HG03039 (cell line): ENCODE measurements around the gene PTPN14.
"Not testable (repeated sequence)": the region's sequence is repeated elsewhere in the genome, so short reads cannot be mapped to it uniquely, and the experiment has no call there.

Experiments used
- ATAC-seq: cut with Tn5 transposase; IDR thresholded peaks from one replicate; pipeline ENCODE4 v1.9.1; 2021; ENCODE audit warnings: mild to moderate bottlenecking, moderate library complexity; ENCODE audit not compliant: unreplicated experiment

The PTPN14 gene

DNA sequence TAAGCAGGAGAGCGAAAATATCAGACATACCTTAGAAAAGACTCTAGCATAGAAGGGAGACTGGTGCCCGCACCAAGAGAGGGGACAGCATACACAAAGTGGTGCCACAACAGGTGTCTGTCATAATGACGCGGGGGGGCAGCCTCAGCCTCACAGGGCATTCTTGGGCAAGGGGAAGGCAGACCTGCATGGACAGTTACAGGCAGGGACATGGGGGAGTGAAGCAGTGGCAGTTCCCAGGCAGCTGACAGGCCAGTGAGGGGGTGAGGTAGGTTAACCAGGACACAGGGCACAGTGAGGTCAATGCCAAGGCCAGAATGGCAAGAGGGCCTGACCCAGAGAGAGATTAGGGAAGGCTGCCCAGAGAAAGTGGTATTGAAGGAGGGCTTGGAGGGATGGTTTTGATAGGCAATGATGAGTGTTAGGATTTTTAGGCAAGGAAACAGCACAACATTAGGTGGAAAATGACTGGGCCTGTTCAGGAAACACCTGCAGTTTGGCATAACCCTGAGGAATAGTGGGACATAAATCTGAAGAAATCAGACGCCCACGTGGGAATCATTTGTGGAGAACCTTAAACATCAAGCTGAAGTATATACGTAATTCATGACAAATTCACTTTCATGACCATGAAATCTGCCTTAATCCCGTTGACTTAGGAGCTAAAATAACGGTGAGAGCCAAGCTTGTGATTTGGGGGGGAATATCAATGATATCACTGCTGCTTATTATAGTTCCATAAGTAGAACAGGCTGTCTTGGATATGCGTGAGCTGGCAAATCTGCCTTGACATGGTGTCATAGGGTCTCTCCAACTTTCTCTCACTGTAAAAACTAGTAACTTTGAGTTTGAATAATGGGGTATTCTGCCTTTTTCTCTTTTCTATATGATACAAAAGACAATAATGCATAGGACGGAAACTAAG, 8.9 kb downstream of the PTPN14 start:
- no peak for ATAC-seq

DNA sequence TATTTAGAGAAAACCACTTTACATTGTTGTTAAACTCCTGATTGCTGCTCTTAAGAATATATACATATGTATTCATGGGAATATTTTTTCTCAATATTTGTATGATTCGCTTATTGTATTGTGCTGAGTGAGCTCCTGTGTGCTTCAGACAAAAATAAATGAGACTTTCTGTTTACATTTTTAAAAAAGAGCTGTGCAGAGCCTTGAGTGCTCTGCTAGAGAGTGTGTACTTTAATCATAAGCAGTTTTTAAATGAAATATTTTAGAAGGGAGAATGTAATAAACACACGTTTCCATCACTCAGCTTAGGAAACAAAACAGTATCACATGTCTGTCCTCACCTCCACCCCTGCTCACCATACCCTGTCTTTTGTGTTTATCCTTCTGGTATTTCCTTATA, 9.7 kb downstream of the PTPN14 start:
- ATAC-seq, result no peak

DNA sequence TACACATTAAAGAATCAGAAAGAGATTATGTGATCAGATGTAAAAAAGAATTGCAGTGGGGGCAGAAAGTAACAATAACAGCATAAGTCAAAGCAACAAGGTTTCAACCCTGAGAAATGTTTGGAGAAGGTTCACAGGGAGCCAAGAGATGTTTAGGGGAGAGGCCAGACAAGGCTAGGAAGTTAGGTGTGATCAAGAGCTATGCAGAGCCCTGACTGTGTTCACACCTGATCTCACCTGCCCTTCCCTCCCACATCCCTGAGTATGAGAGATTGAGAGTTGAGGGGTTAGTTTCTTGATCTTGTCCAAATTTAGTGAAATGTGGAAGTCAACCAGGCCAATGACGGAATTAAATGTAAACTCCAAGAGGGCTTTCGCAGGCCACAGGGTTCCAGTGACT, 10.2 kb downstream of the PTPN14 start:
- ATAC-seq, result no peak

DNA sequence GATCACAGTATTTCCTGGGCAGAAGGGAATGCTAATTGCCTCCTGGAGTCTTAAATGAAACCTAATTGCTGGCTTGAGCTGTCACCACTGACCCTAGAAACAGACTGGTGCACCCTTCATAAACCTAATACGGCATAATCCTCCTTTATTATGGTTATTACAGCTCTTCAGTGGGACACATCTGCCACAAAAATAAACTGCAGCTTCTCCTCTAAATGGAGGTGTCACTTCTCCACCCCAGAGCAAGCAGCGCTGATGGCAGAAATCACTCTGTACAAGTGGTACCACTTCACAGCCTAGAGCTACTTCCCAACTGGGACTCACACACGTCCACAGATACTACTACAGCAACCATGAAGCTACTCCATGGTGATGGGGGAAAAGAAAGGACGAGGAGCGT, 11.1 kb downstream of the PTPN14 start:
- ATAC-seq, result no peak

DNA sequence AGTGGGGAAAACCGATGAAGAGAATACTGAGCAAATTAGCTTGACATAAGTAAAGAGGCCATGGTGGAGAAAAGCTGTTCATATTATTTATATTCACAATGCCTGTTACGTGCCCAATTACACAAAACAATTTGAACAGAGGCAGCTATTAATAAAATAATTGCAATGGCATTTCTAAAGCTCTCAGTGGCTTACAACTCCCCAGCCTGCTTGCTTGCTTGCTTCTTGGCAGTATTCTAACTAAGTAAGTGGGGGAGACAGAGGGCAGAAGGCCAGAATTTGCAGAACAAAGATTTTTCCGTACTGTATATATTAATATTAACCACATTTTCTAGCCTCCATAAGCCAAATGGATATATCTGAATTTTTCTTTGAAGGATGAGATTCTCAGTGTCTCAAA, 12.9 kb downstream of the PTPN14 start:
- no peak for ATAC-seq

DNA sequence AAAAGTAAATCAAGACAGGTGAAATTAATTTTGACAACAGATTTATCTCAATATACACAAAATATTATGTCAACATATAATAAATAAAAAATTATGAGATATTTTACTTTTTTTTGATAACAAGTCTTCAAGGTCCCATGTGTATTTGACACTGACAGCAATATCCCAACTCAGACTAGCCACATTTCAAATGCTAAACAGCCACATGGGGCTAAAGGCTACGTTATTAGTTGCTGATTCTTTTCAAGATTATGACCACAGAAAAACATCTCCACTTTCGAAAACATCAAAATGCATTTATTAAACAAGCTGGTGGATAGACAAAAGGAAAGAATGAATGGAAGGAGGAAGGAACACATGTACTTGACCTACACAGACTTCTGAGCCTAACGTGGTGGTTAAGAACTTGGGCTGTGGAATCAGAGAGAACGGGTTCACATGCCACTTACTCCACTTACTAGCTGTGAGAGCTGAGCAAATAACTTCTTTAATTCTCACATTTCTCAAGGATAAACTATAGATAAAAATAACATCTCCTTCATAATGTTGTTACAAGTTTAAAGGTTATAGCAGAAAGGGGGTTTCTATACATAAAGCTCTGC, 13.4 kb downstream of the PTPN14 start:
- no peak for ATAC-seq

DNA sequence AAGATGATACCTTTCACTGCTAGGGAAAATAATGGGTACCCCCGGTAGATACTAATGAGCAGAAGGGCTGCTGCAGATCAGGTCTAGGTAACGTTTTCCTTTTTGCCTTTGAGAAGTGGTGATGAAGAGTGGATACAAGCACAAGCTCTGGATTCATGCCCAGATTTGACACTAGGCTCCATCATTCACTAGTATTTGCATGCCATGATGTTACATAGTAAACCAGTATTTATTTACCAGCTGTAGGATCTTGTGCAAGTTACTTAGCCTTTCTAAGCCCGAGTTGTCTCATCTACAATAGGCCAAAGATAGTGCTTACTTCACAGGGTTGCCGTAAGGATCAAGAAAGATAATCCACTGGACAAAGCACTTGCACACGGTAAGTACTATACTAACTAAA, 14.2 kb downstream of the PTPN14 start:
- ATAC-seq, result no peak

DNA sequence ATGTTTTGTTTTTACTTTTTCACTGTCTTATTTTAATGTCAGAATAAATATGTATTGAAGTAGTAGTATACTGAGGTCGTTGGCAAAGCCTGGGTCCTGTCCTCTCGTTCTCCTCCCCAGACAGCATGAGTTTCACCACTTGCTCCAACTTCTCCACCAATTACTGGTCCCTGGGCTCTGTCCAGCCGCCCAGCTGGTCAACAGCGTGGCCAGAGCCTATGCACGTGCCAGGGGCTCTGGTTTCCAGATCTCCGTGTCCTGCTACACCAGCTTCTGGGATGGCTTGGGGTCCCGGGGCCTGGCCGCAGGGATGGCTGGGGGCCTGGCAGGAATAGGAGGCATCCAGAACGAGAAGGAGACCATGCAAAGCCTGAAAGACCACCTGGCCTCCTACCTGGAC, 19.3 kb downstream of the PTPN14 start:
- no peak for ATAC-seq

DNA sequence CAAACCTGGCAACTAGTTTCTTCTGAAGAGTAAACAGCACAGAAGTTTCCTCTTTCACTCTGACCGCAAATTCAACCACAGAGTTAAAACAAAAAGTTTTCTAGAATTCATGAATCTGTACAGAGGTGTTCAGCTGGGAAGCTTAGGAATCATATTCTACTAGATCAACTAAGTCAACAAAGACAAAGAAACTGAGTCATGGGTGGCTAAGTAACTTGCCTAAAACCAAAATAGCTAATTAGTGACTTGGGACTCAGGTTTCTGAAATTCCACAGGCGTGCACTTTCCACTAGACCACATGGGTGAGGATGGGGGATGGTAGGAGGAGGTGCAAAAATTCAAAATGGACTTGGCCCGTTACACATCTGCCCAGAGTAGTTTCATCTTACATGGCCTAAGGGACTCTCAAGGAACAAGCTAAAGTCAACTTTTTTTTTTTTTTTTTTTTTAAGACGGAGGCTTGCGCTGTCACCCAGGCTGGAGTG, 25.8 kb downstream of the PTPN14 start:
- no peak for ATAC-seq

DNA sequence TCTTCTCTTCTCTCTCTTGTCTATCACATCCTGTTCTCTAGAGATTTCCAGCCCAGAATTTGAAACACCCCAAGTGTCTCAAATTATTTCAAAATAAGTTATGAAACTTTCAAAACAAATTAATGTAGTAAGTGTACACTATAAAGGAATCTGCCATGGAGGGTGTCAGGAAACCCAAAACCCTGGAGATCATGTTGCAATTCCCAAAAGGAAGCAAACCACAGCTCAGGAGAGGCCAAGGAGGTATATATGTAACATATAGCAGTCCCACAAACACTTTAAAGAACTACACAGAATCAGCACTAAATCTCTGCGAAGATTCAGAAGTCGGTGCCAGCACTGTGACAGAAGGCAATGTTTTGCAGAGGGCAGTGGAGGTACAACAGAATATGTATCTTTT, 26.6 kb downstream of the PTPN14 start:
- ATAC-seq, result no peak

DNA sequence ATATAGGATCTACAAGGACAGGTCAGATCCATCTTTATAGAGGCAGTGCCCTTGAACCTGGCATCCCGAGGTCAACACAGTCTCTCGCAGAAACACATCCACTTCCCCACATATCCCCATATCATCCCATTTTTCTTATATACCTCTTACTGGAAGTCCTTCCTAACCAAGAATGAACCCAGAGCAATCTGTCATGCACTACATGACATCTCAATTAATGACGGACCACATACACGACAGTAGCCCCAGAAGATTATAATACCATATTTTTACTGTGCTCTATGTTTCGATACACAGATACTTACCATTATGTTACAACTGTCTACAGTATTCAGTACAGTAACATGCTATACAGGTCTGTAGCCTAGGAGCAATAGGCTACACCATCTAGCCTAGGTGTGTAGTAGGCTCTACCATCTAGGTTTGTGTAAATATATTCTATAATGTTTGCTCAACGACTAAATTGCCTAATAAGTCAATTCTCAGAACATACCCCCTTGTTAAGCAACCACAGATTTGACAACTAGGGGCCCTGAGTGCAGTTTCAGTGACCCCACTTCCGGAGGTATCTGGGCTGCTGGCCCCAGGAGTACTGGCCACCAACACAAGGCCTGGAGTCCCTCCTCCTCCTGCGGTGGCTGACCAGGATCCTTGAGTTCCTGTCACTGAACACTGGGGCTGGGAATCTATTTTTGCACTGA, 28.1 kb downstream of the PTPN14 start:
- no peak for ATAC-seq

DNA sequence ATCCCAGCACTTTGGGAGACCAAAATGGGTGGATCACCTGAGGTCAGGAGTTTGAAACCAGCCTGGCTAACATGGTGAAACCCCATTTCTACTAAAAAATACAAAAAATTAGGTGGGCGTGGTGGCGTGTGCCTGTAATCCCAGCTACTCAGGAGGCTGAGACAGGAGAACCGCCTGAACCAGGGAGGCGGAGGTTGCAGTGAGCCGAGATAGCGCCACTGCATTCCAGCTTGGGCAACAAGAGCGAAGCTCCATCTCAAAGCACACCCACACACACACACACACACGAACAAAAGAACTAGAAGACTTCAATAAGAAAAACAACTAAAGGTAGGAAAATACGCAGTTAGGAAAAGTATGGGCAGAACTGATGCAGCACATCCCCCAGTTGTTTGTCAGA, 29.9 kb downstream of the PTPN14 start:
- ATAC-seq, result not testable (repeated sequence)

DNA sequence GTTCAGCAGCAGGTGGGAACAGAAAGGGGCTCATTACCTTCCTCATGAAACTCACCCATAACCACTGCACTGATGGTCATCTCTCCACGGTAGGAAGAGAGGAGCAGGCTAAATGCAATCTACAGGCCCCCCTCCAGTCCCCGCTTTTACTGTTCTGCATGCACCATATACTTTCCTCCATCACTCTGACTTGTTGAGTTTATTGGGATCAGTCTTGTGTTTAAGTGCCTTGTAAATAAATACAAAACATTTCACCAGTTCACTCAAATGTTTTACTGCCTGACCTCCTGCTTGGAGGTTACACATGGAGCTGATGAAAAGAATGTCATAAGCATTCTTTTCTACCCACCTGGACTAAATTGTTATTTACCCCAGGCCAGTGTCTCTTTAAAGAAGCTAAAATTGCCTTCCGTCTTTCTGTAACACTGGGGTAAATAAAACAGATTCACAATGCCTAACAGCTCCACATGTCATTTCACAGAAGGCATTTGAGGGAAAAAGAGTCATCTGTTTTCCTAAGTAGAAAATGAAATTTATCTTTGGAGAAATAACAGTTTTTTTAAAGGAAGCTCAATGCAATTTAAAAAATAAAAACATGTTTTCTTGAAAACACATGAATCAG, 30.7 kb downstream of the PTPN14 start:
- no peak for ATAC-seq

DNA sequence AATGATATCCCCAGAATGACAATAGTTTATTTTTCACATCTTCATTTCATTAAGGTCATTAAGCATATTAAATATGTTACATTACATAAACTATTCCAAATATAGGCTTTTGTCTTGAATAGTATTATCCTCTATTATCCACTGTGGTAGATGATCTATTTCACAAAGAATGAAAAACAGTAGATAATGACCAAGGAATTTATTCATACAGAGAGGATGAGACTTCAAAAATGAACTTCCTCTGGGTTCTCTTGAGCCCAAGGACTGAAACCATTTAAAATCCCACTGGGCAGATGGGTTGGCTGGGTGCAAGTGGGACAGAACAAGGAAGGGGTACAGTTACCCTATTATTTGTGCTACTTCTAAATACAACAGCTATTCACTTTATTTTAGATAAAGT, 33.0 kb downstream of the PTPN14 start:
- ATAC-seq, result no peak

DNA sequence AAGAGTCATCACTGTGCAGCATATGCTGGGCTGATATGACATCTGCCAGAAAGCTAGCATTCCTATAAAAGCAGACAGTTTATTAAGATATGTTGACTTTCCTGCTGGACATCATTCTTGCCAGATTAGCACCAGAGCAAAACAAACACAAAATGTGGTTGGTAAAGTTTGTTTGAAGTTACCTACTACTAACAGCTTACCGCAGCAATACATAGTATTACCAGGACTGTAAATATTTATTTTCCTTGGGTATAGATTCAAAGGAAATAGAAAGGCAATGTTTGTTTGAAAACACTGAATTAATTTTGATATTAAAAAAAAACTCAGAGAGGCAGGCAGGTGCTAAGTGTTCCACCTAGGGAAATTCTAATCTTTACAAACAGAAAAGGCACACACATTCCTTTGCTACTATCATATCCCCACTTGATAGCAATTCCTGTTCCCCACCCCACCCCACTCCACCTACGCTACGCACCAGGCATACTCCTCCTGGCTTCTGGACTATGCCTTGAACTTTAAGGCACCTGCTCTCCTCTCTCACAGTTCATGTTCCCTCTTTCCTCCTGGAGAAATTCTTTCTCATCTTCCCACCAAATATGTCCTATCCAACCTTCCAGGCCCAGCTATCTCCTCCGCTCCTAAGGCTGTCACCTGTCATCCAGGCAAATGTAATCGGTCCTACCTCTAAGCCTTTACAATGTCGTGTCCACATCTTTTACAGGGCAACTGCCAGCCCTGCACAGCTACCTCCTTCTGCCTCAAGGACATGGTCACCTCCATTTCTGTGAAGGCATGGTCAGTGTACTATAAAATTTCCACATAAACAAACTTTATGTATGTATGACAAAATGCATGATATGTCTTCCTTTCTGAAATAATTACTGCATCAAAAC, 34.7 kb downstream of the PTPN14 start:
- no peak for ATAC-seq

DNA sequence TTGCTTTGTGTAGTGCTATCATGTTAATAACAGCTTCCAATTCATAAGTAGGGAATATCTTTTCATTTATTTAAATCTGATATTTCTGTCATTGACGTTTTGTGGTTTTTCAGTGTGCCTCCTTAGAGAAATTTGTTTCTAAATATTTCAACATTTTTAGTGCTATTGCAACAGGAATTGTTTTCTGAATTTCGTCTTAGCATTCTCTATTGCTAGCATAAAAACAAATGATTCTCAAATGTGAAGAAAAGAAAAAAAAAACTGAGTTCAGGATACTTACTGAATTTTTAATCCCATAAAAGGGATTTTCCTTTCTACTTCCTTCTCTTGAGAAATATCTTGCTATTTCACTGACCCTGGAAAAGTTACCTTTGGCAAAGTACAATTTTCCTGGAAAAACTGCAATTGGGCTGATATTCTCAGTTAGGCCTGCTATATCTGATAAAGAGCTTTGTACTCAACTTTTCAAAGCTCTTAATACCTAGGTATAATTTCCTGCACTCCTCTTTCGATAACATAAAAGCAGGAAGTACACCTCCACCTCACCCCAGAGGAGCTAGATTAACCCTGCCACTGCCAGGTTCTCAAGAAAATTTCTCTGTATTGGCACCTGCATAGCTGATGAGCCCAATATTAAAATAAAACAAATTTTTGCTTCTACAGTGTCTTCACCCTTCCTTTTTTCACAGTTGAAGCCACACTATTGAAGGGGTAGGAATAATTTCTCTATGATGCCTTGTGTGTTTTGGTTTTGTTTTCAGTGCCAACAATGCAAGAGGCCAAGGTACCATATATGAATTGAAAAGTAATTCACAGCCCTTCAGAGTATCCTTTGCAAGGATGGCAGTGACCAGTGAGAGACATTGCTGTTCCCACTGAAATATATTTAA, 35.6 kb downstream of the PTPN14 start:
- no peak for ATAC-seq

DNA sequence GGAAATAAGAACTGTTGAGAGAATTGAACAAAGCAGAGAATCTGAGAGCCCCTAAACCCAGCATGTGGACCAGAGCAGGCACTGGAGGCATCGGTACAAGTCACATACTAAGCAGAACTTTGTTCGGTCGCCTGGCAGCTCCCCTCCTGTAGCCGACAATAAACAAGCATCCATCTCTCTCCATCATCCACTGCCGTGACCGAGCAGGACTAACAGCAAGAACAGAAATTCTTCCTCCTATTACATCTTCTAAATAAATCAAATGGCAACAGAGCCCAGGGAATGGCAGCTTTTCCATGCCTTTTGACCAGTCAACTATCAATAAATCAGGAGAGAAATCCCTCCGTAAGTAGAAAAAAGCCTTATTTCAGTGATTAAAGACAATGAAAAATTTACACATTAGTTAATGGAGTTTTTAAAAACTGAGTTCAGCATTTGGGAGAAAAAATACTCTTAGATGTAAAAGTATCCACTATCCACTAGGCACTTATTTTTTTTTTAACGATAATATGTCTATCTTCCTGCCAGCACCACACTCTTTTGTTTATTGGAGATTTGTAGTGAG, 36.5 kb downstream of the PTPN14 start:
- no peak for ATAC-seq

DNA sequence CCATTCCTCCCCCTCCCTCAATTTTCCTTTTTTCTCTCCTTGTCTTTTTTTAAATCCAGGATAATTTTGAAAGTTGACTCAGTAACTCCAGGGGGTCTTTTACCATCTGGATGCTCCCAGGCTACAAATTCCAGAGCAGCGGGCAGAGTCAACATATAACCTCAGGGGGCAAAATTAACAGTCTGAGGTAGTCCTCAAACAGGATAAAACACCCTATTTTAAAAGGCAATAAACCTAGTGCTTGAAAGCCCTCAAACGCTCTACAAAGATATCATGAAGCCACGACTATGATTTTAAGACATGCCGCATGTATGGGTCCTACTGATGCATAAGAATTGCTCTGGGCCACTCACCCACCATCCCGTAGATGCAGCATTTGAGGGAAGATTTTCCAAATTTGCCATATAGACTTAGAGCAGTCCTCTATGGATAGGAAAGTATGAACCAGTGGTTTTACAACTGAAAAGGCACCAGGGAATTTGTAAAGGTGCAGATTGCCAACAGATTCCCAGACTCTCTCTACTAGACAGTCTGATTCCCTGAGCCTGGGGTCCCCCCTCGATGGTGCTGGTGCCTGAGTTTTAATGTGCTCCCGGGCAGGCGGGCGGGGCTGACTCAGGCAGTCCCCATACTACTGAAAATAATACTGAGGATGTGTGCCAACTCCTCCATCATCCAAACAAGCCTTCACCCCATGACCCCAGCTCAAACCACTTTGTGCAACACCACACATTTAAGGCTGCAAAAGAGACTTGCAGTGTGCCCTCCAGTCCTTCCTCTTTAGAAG, 37.2 kb downstream of the PTPN14 start:
- ATAC-seq, result no peak
